OCI-LY3 (cell line): ENCODE measurements around the gene CNTNAP2.

ENCODE experiments used
- CTCF ChIP-seq: fragments of 200-600, 300-600 bp; sonication (generic); IDR thresholded peaks from 2 replicates; pipeline ENCODE4 v1.5.1; 2014; ENCODE audit warnings: antibody characterized with exemption, low read length, low read depth
- EZH2phosphoT487 ChIP-seq: fragments of 200-600 bp; shearing (Covaris generic); IDR thresholded peaks from 2 replicates; pipeline ENCODE4 v1.6.1; 2018; ENCODE audit warnings: antibody characterized with exemption, mixed run types, low read depth

GRCh38 chr7:147308539-147308938, 1191.9 kb downstream of the CNTNAP2 start:
- TF ChIP-seq CTCF (no peak), EZH2phosphoT487 (no peak)
